Nephron progenitor cell (in vitro differentiated cells): ENCODE results near the gene FOXC2.

Source experiments
- DNase-seq: peaks from one replicate; pipeline ENCODE4 v3.0.0; 2021
- H3K27ac Mint-ChIP-seq: 2 replicates; pipeline ENCODE4 v1.8.0; 2021; ENCODE audit warnings: mild to moderate bottlenecking, moderate library complexity, mixed read lengths
- H3K27me3 Mint-ChIP-seq: 2 replicates; pipeline ENCODE4 v1.8.0; 2021; ENCODE audit warnings: mild to moderate bottlenecking, low read depth, mixed read lengths; ENCODE audit not compliant: poor library complexity
- H3K36me3 Mint-ChIP-seq: 2 replicates; pipeline ENCODE4 v1.8.0; 2021; ENCODE audit warnings: low read depth, mixed read lengths
- H3K4me1 Mint-ChIP-seq: 2 replicates; pipeline ENCODE4 v1.8.0; 2021; ENCODE audit warnings: mixed read lengths
- H3K4me3 Mint-ChIP-seq: 2 replicates; pipeline ENCODE4 v1.8.0; 2021; ENCODE audit warnings: mild to moderate bottlenecking, moderate library complexity, mixed read lengths
- H3K9me3 Mint-ChIP-seq: 2 replicates; pipeline ENCODE4 v1.8.0; 2021; ENCODE audit warnings: mild to moderate bottlenecking, moderate library complexity, mixed read lengths
- TF ChIP-seq, protein P1 (sequence below): fragments of 200-600 bp; sonication (generic); IDR thresholded peaks from 2 replicates; pipeline ENCODE4 v1.5.0; 2021; ENCODE audit warnings: antibody characterized with exemption

The FOXC2 gene

DNA sequence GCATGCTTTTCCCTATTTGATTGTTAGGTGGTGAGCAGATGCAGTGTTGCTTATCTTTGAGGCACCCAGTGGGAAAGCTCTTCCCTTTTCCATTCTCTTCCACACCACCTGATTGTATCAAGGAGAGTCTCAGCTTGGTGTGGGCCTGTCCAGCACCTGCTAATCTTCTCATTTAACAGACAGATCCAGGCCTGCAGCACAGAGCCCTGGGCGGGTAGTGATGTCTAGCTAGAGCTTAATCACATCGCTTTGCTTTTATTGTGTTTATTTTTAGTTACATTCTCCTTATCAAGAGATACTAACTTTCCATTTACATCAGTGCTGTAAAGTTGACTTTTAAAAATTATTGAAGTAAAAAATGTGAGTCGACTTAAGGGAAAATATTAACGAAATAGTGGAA is 35.9 kb downstream of the FOXC2 start:
- peaks cover 19% of the 10 kb centered on the region for H3K4me1 Mint-ChIP-seq
- H3K36me3 Mint-ChIP-seq: peaks cover 7% of the 10 kb centered on the region
- DNase-seq: no peak
- H3K27ac Mint-ChIP-seq: no peak overlapping the region
- H3K27me3 Mint-ChIP-seq: peaks cover 7% of the 10 kb centered on the region
- H3K9me3 Mint-ChIP-seq: peaks cover 17% of the 10 kb centered on the region
- no peak overlapping the region for H3K4me3 Mint-ChIP-seq
- TF ChIP-seq, protein P1, sequence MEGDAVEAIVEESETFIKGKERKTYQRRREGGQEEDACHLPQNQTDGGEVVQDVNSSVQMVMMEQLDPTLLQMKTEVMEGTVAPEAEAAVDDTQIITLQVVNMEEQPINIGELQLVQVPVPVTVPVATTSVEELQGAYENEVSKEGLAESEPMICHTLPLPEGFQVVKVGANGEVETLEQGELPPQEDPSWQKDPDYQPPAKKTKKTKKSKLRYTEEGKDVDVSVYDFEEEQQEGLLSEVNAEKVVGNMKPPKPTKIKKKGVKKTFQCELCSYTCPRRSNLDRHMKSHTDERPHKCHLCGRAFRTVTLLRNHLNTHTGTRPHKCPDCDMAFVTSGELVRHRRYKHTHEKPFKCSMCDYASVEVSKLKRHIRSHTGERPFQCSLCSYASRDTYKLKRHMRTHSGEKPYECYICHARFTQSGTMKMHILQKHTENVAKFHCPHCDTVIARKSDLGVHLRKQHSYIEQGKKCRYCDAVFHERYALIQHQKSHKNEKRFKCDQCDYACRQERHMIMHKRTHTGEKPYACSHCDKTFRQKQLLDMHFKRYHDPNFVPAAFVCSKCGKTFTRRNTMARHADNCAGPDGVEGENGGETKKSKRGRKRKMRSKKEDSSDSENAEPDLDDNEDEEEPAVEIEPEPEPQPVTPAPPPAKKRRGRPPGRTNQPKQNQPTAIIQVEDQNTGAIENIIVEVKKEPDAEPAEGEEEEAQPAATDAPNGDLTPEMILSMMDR: no peak

DNA sequence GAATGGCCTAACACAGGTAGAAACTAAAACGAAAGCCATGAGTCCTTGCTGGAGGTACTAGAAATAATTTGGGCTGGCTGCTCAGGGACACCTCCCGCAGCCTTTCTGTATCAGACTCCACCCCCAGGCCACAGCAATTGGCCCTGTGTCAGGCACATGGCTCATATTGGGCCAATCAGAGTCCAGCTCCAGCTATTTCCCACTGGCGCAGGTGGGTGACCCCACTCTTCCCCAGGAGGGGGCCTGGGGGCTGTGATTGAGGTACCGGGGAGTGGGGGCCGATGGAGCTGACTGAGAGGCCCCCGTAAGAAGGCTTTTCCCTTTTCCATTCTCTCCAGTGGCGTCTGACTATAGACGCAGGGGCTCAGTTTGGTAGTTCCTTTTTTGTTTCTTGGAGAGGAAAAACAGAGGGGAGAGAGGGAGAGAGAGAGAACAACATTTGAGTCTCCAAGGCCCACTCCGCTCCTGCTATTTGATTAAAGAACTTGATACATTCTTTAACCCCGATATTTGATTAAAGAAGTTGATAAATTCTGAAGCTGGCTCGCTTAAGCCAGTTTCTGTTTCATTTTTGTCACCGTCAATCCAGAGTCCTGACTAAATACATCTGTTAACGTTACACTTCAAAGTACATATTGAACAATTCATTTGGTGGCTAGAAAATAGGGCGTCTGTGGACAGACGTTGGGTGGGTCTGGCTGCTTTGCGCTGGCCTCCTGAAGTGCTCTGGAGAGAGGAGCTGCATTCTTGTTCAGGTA is 38.0 kb downstream of the FOXC2 start:
- TF ChIP-seq, protein P1: no peak
- H3K4me1 Mint-ChIP-seq: peaks cover 16% of the 10 kb centered on the region
- no peaks in the 10 kb centered on the region for H3K27me3 Mint-ChIP-seq
- no peak overlapping the region for H3K4me3 Mint-ChIP-seq
- no peak for DNase-seq
- peaks cover 17% of the 10 kb centered on the region for H3K9me3 Mint-ChIP-seq
- H3K27ac Mint-ChIP-seq: no peak overlapping the region
- H3K36me3 Mint-ChIP-seq: peaks cover 7% of the 10 kb centered on the region

DNA sequence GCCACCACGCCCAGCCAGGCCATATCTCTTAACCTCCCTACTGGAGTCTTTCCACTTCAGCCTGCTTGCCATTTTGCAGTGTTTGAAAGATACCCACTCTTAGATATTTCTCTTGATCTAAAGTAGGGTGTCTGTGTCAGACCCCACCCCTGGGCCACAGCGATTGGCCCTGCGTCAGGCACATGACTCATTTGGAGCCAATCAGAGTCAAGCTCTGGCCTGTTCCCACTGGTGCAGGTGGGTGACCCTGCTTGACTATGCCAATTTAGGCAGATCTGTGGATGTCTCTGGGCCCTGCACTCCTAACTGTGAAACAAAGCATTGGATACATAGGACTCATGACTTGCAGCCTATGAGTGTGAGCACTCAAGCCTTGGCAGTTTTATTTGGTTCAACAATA is 39.3 kb downstream of the FOXC2 start:
- peaks cover 29% of the 10 kb centered on the region for H3K4me1 Mint-ChIP-seq
- no peaks in the 10 kb centered on the region for H3K27me3 Mint-ChIP-seq
- H3K36me3 Mint-ChIP-seq: peaks cover 7% of the 10 kb centered on the region
- TF ChIP-seq, protein P1: no peak
- DNase-seq: no peak
- H3K4me3 Mint-ChIP-seq: no peak overlapping the region
- no peak overlapping the region for H3K27ac Mint-ChIP-seq
- H3K9me3 Mint-ChIP-seq: peaks cover 17% of the 10 kb centered on the region

DNA sequence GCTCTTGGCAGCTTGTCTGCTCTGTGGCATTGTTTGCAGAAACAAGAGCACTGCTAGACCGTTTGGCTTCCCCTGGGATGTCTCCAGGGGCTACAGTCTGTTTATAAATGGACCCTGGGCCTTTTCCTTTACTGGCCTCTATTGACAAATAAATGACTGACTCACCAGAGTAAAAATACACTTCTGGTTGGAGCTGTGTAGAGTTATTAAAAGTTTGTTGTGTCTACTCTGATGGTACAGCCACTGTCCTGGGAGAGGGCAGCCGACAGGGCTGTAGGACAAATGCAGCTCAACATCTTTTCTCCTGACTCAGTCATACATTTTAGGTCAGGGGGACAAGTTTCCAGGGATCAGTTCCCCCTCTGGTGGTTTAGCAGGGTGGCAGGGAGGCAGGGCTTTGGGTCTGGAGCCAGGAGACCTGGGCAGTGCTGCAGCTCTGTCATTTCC is 41.7 kb downstream of the FOXC2 start:
- no peak overlapping the region for H3K27ac Mint-ChIP-seq
- TF ChIP-seq, protein P1: no peak
- H3K4me3 Mint-ChIP-seq: no peak overlapping the region
- peaks cover 7% of the 10 kb centered on the region for H3K36me3 Mint-ChIP-seq
- H3K9me3 Mint-ChIP-seq: peaks cover 17% of the 10 kb centered on the region
- no peak for DNase-seq
- H3K27me3 Mint-ChIP-seq: peaks cover 4% of the 10 kb centered on the region
- H3K4me1 Mint-ChIP-seq: peaks cover 39% of the 10 kb centered on the region

DNA sequence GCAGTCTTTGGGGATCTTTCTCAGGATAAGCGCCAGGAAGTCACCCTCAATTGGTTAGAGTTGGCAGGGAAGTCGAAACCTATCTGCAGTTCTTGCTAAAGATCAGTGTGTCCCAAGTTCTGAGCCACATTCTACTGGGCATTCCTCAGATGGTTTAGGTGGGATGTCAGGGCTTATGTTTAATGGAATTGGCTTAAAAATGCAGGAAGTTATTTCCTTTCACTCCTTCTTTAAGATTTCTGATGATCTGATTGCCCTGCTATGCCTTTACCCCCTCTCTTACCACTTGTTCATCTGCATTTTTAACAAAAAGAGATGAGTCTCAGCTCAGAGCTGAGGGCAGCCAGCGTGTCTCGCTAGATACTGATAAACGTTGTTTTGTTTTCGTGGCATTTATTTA is 42.5 kb downstream of the FOXC2 start:
- TF ChIP-seq, protein P1: no peak
- peaks cover 4% of the 10 kb centered on the region for H3K27me3 Mint-ChIP-seq
- H3K4me1 Mint-ChIP-seq: peaks cover 45% of the 10 kb centered on the region
- no peak for DNase-seq
- H3K4me3 Mint-ChIP-seq: no peak overlapping the region
- no peak overlapping the region for H3K27ac Mint-ChIP-seq
- peaks cover 14% of the 10 kb centered on the region for H3K9me3 Mint-ChIP-seq
- peaks cover 7% of the 10 kb centered on the region for H3K36me3 Mint-ChIP-seq

DNA sequence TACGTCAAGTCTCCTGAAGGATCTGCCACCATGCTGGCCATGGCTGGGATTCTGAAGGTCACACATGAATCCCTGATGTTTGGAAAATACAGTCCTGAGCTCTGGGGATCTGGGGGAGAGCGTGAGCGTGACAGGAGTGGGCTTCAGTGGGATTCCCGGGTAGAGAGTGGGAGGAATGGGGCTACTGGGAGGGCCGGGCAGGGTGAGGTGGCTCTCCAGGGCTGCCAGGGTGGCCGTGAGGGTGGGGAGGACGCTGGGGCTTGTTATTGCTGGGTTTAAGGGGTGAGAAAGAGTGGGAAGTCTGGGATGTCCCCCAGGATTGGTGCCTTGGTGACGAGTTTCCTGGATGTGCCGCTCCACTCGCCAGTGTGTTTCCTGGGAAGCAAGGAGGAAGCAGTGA is 43.0 kb downstream of the FOXC2 start:
- Mint-ChIP-seq H3K4me1 (peaks cover 50% of the 10 kb centered on the region), H3K36me3 (peaks cover 7% of the 10 kb centered on the region), H3K27me3 (peaks cover 4% of the 10 kb centered on the region), H3K9me3 (peaks cover 12% of the 10 kb centered on the region), H3K27ac (no peak overlapping the region), H3K4me3 (no peak overlapping the region)
- no peak for DNase-seq
- TF ChIP-seq, protein P1: no peak
